A549 (cell line): ENCODE results near the gene PDZD2.

Experiments used
- CHD4 ChIP-seq: fragments of 200-600 bp; sonication (generic); IDR thresholded peaks from 2 replicates; pipeline ENCODE4 v1.6.1; 2016; ENCODE audit warnings: antibody characterized with exemption, mild to moderate bottlenecking, borderline replicate concordance
- NFE2L2 ChIP-seq: fragments of 150-350 bp; conservative IDR thresholded peaks from 2 replicates; pipeline ENCODE4 v1.6.1; 2014; ENCODE audit warnings: low read length
- PHF8 ChIP-seq: fragments of 200-600 bp; sonication (generic); IDR thresholded peaks from 2 replicates; pipeline ENCODE4 v1.6.1; 2016; ENCODE audit warnings: low read depth, mild to moderate bottlenecking, antibody characterized with exemption, moderate library complexity, borderline replicate concordance
- RARB ChIP-seq: fragments of 250-450 bp; sonication (Bioruptor Pico); IDR thresholded peaks from 2 replicates; pipeline ENCODE4 v1.8.0; 2021; ENCODE audit warnings: mild to moderate bottlenecking, moderate library complexity
- RCOR1 ChIP-seq: fragments of 150-350 bp; IDR thresholded peaks from 2 replicates; pipeline ENCODE4 v1.6.1; 2014; ENCODE audit warnings: antibody characterized with exemption, low read length, low read depth
- RFX5 ChIP-seq: fragments of 450-650 bp; IDR thresholded peaks from 2 replicates; pipeline ENCODE4 v1.7.1; 2014; ENCODE audit warnings: antibody characterized with exemption, mild to moderate bottlenecking, moderate library complexity
- TF ChIP-seq, protein P1 (sequence below): fragments of >200 bp; sonication (Bioruptor Twin); formaldehyde crosslinking; IDR thresholded peaks from 3 replicates; pipeline ENCODE4 v1.5.1; 2016
- TF ChIP-seq, protein P2 (sequence below): fragments of 200-600 bp; sonication (generic); IDR thresholded peaks from 2 replicates; pipeline ENCODE4 v1.6.1; 2016; ENCODE audit warnings: antibody characterized with exemption, mild to moderate bottlenecking, moderate library complexity

GRCh38 chr5:32087086-32088082 lies 448.5 kb downstream of the PDZD2 start:
- no peak for TF ChIP-seq PHF8
- TF ChIP-seq RCOR1 = no peak
- TF ChIP-seq CHD4 = no peak
- no peak for TF ChIP-seq RFX5
- TF ChIP-seq RARB (CRISPR knock-in tag) = no peak
- TF ChIP-seq, protein P1, sequence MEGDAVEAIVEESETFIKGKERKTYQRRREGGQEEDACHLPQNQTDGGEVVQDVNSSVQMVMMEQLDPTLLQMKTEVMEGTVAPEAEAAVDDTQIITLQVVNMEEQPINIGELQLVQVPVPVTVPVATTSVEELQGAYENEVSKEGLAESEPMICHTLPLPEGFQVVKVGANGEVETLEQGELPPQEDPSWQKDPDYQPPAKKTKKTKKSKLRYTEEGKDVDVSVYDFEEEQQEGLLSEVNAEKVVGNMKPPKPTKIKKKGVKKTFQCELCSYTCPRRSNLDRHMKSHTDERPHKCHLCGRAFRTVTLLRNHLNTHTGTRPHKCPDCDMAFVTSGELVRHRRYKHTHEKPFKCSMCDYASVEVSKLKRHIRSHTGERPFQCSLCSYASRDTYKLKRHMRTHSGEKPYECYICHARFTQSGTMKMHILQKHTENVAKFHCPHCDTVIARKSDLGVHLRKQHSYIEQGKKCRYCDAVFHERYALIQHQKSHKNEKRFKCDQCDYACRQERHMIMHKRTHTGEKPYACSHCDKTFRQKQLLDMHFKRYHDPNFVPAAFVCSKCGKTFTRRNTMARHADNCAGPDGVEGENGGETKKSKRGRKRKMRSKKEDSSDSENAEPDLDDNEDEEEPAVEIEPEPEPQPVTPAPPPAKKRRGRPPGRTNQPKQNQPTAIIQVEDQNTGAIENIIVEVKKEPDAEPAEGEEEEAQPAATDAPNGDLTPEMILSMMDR = no peak
- TF ChIP-seq, protein P2, sequence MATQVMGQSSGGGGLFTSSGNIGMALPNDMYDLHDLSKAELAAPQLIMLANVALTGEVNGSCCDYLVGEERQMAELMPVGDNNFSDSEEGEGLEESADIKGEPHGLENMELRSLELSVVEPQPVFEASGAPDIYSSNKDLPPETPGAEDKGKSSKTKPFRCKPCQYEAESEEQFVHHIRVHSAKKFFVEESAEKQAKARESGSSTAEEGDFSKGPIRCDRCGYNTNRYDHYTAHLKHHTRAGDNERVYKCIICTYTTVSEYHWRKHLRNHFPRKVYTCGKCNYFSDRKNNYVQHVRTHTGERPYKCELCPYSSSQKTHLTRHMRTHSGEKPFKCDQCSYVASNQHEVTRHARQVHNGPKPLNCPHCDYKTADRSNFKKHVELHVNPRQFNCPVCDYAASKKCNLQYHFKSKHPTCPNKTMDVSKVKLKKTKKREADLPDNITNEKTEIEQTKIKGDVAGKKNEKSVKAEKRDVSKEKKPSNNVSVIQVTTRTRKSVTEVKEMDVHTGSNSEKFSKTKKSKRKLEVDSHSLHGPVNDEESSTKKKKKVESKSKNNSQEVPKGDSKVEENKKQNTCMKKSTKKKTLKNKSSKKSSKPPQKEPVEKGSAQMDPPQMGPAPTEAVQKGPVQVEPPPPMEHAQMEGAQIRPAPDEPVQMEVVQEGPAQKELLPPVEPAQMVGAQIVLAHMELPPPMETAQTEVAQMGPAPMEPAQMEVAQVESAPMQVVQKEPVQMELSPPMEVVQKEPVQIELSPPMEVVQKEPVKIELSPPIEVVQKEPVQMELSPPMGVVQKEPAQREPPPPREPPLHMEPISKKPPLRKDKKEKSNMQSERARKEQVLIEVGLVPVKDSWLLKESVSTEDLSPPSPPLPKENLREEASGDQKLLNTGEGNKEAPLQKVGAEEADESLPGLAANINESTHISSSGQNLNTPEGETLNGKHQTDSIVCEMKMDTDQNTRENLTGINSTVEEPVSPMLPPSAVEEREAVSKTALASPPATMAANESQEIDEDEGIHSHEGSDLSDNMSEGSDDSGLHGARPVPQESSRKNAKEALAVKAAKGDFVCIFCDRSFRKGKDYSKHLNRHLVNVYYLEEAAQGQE = no peak
- TF ChIP-seq NFE2L2 = no peak
